Stimulated activated naive CD8-positive, alpha-beta T cell treated with anti-CD3 and anti-CD28 coated beads, Interleukin-15, Interleukin-2, amounts not matched to agents 100 ng/mL and 50 ng/mL, for 24 hours (primary cell): Measurements from ENCODE around the gene ATP10A.
"Not testable (repeated sequence)": the region's sequence is repeated elsewhere in the genome, so short reads cannot be mapped to it uniquely, and the experiment has no call there.

Experiments
- H3K27ac Mint-ChIP-seq: one replicate; pipeline ENCODE4 v1.8.0; 2021; ENCODE audit warnings: mild to moderate bottlenecking, mixed read lengths
- H3K27me3 Mint-ChIP-seq: one replicate; pipeline ENCODE4 v1.8.0; 2021; ENCODE audit warnings: mixed read lengths
- H3K36me3 Mint-ChIP-seq: one replicate; pipeline ENCODE4 v1.8.0; 2021; ENCODE audit warnings: low read depth, mixed read lengths
- H3K4me1 Mint-ChIP-seq: one replicate; pipeline ENCODE4 v1.8.0; 2021; ENCODE audit warnings: low read depth, mixed read lengths
- H3K4me3 Mint-ChIP-seq: one replicate; pipeline ENCODE4 v1.8.0; 2021; ENCODE audit warnings: mild to moderate bottlenecking, mixed read lengths
- H3K9me3 Mint-ChIP-seq: one replicate; pipeline ENCODE4 v1.8.0; 2021; ENCODE audit warnings: mixed read lengths

ATP10A gene

GRCh38 chr15:25893596-25893995 is 30.5 kb upstream of the ATP10A start:
- Mint-ChIP-seq H3K9me3 (no peaks in the 10 kb centered on the region), H3K27ac (no peak overlapping the region), H3K4me1 (no peaks in the 10 kb centered on the region), H3K36me3 (no peaks in the 10 kb centered on the region), H3K4me3 (no peak overlapping the region), H3K27me3 (peaks cover 9% of the 10 kb centered on the region)

- Mint-ChIP-seq H3K27me3 (peaks cover 9% of the 10 kb centered on the region), H3K36me3 (no peaks in the 10 kb centered on the region), H3K4me1 (no peaks in the 10 kb centered on the region), H3K9me3 (no peaks in the 10 kb centered on the region), H3K4me3 (no peak overlapping the region), H3K27ac (no peak overlapping the region)
These were observed 29.0 kb upstream of the ATP10A start for GRCh38 chr15:25892126-25892525.

- H3K4me3 Mint-ChIP-seq, result no peak overlapping the region
- no peaks in the 10 kb centered on the region for H3K9me3 Mint-ChIP-seq
- H3K27ac Mint-ChIP-seq, result no peak overlapping the region
- peaks cover 9% of the 10 kb centered on the region for H3K27me3 Mint-ChIP-seq
- no peaks in the 10 kb centered on the region for H3K36me3 Mint-ChIP-seq
- no peaks in the 10 kb centered on the region for H3K4me1 Mint-ChIP-seq
These were observed 28.0 kb upstream of the ATP10A start for GRCh38 chr15:25891081-25891480.

GRCh38 chr15:25890529-25890928 is 27.4 kb upstream of the ATP10A start:
- no peak overlapping the region for H3K27ac Mint-ChIP-seq
- no peaks in the 10 kb centered on the region for H3K4me1 Mint-ChIP-seq
- H3K9me3 Mint-ChIP-seq, result no peaks in the 10 kb centered on the region
- H3K27me3 Mint-ChIP-seq, result peaks cover 9% of the 10 kb centered on the region
- H3K4me3 Mint-ChIP-seq, result no peak overlapping the region
- no peaks in the 10 kb centered on the region for H3K36me3 Mint-ChIP-seq

- Mint-ChIP-seq H3K27me3 (peaks cover 5% of the 10 kb centered on the region), H3K4me1 (no peaks in the 10 kb centered on the region), H3K9me3 (no peaks in the 10 kb centered on the region), H3K36me3 (no peaks in the 10 kb centered on the region), H3K4me3 (no peak overlapping the region), H3K27ac (no peak overlapping the region)
These were observed 24.7 kb upstream of the ATP10A start for GRCh38 chr15:25887870-25888269.

GRCh38 chr15:25886498-25887140 is 23.5 kb upstream of the ATP10A start:
- Mint-ChIP-seq H3K4me1 (no peaks in the 10 kb centered on the region), H3K27ac (no peak overlapping the region), H3K4me3 (no peak overlapping the region), H3K36me3 (no peaks in the 10 kb centered on the region), H3K27me3 (peaks cover 5% of the 10 kb centered on the region), H3K9me3 (no peaks in the 10 kb centered on the region)

GRCh38 chr15:25884370-25884769 is 21.2 kb upstream of the ATP10A start:
- Mint-ChIP-seq H3K27ac (no peak overlapping the region), H3K9me3 (no peaks in the 10 kb centered on the region), H3K4me1 (no peaks in the 10 kb centered on the region), H3K27me3 (no peaks in the 10 kb centered on the region), H3K4me3 (no peak overlapping the region), H3K36me3 (no peaks in the 10 kb centered on the region)

- no peaks in the 10 kb centered on the region for H3K9me3 Mint-ChIP-seq
- no peaks in the 10 kb centered on the region for H3K36me3 Mint-ChIP-seq
- H3K27me3 Mint-ChIP-seq, result no peaks in the 10 kb centered on the region
- no peak overlapping the region for H3K27ac Mint-ChIP-seq
- H3K4me3 Mint-ChIP-seq, result no peak overlapping the region
- H3K4me1 Mint-ChIP-seq, result no peaks in the 10 kb centered on the region
These were observed 20.5 kb upstream of the ATP10A start for GRCh38 chr15:25883463-25884259.

- Mint-ChIP-seq H3K27me3 (no peaks in the 10 kb centered on the region), H3K27ac (no peak overlapping the region), H3K4me1 (no peaks in the 10 kb centered on the region), H3K36me3 (no peaks in the 10 kb centered on the region), H3K4me3 (no peak overlapping the region), H3K9me3 (no peaks in the 10 kb centered on the region)
These were observed 19.3 kb upstream of the ATP10A start for GRCh38 chr15:25882466-25882865.

GRCh38 chr15:25880877-25881276 is 17.8 kb upstream of the ATP10A start:
- not testable (repeated sequence) for H3K36me3 Mint-ChIP-seq, H3K4me1 Mint-ChIP-seq, H3K27ac Mint-ChIP-seq, H3K27me3 Mint-ChIP-seq, H3K9me3 Mint-ChIP-seq, H3K4me3 Mint-ChIP-seq

GRCh38 chr15:25880411-25880810 is 17.3 kb upstream of the ATP10A start:
- no peak overlapping the region for H3K27ac Mint-ChIP-seq
- H3K9me3 Mint-ChIP-seq, result no peaks in the 10 kb centered on the region
- no peaks in the 10 kb centered on the region for H3K4me1 Mint-ChIP-seq
- no peaks in the 10 kb centered on the region for H3K36me3 Mint-ChIP-seq
- H3K27me3 Mint-ChIP-seq, result no peaks in the 10 kb centered on the region
- no peak overlapping the region for H3K4me3 Mint-ChIP-seq

- no peaks in the 10 kb centered on the region for H3K27me3 Mint-ChIP-seq
- no peaks in the 10 kb centered on the region for H3K36me3 Mint-ChIP-seq
- H3K4me1 Mint-ChIP-seq, result no peaks in the 10 kb centered on the region
- no peak overlapping the region for H3K4me3 Mint-ChIP-seq
- no peaks in the 10 kb centered on the region for H3K9me3 Mint-ChIP-seq
- H3K27ac Mint-ChIP-seq, result no peak overlapping the region
These were observed 16.3 kb upstream of the ATP10A start for GRCh38 chr15:25879438-25879837.

GRCh38 chr15:25877681-25878080 is 14.6 kb upstream of the ATP10A start:
- Mint-ChIP-seq H3K27ac (no peak overlapping the region), H3K4me3 (no peak overlapping the region), H3K27me3 (no peaks in the 10 kb centered on the region), H3K36me3 (no peaks in the 10 kb centered on the region), H3K9me3 (no peaks in the 10 kb centered on the region), H3K4me1 (no peaks in the 10 kb centered on the region)

GRCh38 chr15:25876231-25877140 is 13.4 kb upstream of the ATP10A start:
- Mint-ChIP-seq H3K27ac (no peak overlapping the region), H3K27me3 (no peaks in the 10 kb centered on the region), H3K9me3 (no peaks in the 10 kb centered on the region)

GRCh38 chr15:25875566-25875965 is 12.4 kb upstream of the ATP10A start:
- H3K36me3 Mint-ChIP-seq, result no peaks in the 10 kb centered on the region
- no peaks in the 10 kb centered on the region for H3K27me3 Mint-ChIP-seq
- no peaks in the 10 kb centered on the region for H3K4me1 Mint-ChIP-seq
- no peak overlapping the region for H3K4me3 Mint-ChIP-seq
- H3K27ac Mint-ChIP-seq, result no peak overlapping the region
- H3K9me3 Mint-ChIP-seq, result no peaks in the 10 kb centered on the region

More at GRCh38 chr15:25876231-25877140, 13.4 kb upstream of the ATP10A start:
- H3K4me3 Mint-ChIP-seq, result no peak overlapping the region
- H3K4me1 Mint-ChIP-seq, result no peaks in the 10 kb centered on the region
- H3K36me3 Mint-ChIP-seq, result no peaks in the 10 kb centered on the region
